ENCODE results near the gene TAC1. TPM values are rescaled to one million over a fixed set of nuclear protein-coding genes. Genes with fewer than 3 reads are reported as not detected.
"Not testable (repeated sequence)": the region's sequence is repeated elsewhere in the genome, so short reads cannot be mapped to it uniquely, and the experiment has no call there.

TAC1 gene
- total RNA-seq, 1 donor from 2014 or later, result not detected

DNA sequence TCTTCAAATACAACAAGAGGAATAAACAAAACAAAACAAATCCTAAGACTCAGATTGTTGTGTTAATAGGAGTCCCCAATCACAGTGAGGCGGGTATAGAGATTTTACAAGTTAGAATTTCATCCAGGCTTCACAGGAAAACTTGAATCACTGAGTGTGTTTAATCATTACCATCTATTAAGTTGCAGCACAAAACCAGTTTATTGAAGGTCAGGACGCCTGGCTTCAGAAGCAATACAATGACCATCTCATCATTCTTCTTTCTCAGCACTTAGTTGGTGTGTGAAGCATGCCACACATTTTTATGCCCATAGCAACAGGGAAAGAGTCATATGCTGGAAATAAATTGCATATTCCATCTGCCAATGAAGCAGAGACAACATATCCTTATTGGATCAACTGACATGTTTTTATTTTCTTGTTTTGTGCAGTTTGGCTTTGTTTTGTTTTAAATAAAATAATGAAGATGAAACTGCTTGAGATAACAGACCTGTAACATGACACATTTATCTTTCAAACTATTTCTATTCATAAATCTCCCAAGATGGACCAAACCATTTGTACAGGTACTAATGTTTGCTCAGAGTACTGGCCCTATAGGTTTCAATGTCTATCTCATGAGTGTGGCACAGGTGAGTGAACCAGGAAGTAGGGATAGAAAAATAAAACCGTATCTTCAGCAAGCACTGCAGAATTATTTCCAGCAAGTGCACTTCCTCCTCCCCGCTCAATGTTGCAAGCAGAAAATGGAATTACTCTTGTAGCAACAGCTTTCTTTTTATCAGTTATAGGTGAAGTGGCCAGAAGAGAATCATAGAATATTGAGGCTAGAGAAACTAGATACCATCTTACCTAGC lies 40.4 kb downstream of the TAC1 start:
- TF ChIP-seq, protein P1, sequence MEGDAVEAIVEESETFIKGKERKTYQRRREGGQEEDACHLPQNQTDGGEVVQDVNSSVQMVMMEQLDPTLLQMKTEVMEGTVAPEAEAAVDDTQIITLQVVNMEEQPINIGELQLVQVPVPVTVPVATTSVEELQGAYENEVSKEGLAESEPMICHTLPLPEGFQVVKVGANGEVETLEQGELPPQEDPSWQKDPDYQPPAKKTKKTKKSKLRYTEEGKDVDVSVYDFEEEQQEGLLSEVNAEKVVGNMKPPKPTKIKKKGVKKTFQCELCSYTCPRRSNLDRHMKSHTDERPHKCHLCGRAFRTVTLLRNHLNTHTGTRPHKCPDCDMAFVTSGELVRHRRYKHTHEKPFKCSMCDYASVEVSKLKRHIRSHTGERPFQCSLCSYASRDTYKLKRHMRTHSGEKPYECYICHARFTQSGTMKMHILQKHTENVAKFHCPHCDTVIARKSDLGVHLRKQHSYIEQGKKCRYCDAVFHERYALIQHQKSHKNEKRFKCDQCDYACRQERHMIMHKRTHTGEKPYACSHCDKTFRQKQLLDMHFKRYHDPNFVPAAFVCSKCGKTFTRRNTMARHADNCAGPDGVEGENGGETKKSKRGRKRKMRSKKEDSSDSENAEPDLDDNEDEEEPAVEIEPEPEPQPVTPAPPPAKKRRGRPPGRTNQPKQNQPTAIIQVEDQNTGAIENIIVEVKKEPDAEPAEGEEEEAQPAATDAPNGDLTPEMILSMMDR (IDR thresholded peaks at IDR 0.05), result no peak
- H3K27ac ChIP-seq, result no peak overlapping the region
- no peak for DNase-seq
- no peaks in the 10 kb centered on the region for H3K27me3 ChIP-seq
- intact Hi-C loops (cut with DNase I), result no loop called here
- H3K4me3 ChIP-seq, result no peak overlapping the region
- H3K9me3 ChIP-seq, result no peaks in the 10 kb centered on the region
- H3K4me1 ChIP-seq, result no peaks in the 10 kb centered on the region
- no peak for ATAC-seq
- no peaks in the 10 kb centered on the region for H3K36me3 ChIP-seq

DNA sequence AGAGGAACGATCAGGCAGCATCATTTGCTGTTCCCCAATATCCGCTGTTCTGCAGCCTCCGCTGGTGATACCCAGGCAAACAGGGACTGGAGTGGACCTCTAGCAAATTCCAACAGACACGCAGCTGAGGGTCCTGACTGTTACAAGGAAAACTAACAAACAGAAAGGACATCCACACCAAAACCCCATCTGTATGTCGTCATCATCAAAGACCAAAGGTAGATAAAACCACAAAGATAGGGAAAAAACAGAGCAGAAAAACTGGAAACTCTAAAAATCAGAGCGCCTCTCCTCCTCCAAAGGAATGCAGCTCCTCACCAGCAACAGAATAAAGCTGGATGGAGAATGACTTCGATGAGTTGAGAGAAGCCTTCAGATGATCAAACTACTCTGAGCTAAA lies 54.5 kb downstream of the TAC1 start:
- H3K4me1 ChIP-seq, result not testable (repeated sequence)

More for the DNA sequence above, 54.5 kb downstream of the TAC1 start:
- intact Hi-C loops (cut with DNase I); H3K27me3 ChIP-seq; H3K36me3 ChIP-seq; ATAC-seq; H3K9me3 ChIP-seq; DNase-seq; H3K27ac ChIP-seq; H3K4me3 ChIP-seq: not testable (repeated sequence)

Other genes starting within 250 kb of the TAC1 start
- gene ASNS, start 140.3 kb downstream of the TAC1 start, total RNA-seq, result 15.7 TPM